Measurements from ENCODE around the gene ABCG8. TPM values are rescaled to one million over a fixed set of nuclear protein-coding genes. Genes with fewer than 3 reads are reported as not detected.

Gene ABCG8
- polyA plus RNA-seq, 1 donor (not counting 4 experiments of a cell fraction or from before 2014, with no cell fraction given): not detected

- Histone ChIP-seq H3K9ac (ENCODE audit: control insufficient read depth, extremely low read depth, insufficient read depth, low read length) (no peak overlapping the region), H3K4me1 (ENCODE audit: control insufficient read depth, extremely low read depth, insufficient read depth, low read length) (no peaks in the 10 kb centered on the region), H3K4me2 (ENCODE audit: control insufficient read depth, extremely low read depth, insufficient read depth, low read depth, low read length) (no peak overlapping the region), H3K27ac (ENCODE audit: control insufficient read depth, insufficient read depth, low read length) (no peak overlapping the region), H3K27me3 (ENCODE audit: control insufficient read depth, extremely low read depth, insufficient read depth, low read length) (peaks cover 19% of the 10 kb centered on the region), H3K79me2 (ENCODE audit: control insufficient read depth, insufficient read depth, low read length) (no peaks in the 10 kb centered on the region), H4K20me1 (ENCODE audit: control insufficient read depth, extremely low read depth, insufficient read depth, low read length) (no peaks in the 10 kb centered on the region), H3K36me3 (ENCODE audit: control insufficient read depth in 2 of 2, extremely low read depth in 1 of 2, insufficient read depth in 2 of 2, low read length in 2 of 2) (no peaks in the 10 kb centered on the region), H2AFZ (ENCODE audit: control insufficient read depth, low read length) (no peak overlapping the region), H3K4me3 (ENCODE audit: control insufficient read depth in 2 of 3, extremely low read depth in 1 of 3, insufficient read depth in 2 of 3, low read depth in 1 of 3, low read length in 3 of 3) (no peak overlapping the region), H3K9me3 (ENCODE audit: control insufficient read depth, low read depth, low read length) (no peaks in the 10 kb centered on the region), H3K9me1 (ENCODE audit: control insufficient read depth, extremely low read depth, insufficient read depth, low read length) (no peaks in the 10 kb centered on the region)
- dilution Hi-C loops (cut with MboI; ENCODE audit: extremely low pct_ligation_motif_present, low sequenced_read_pairs): no loop called here
- FAIRE-seq (no peak), DNase-seq (ENCODE audit: low read depth, low spot score) (no peak)
- TF ChIP-seq CTCF (optimal IDR thresholded peaks at IDR 0.05 in 1 of 3, IDR thresholded peaks at IDR 0.05 in 1 of 3, conservative IDR thresholded peaks at IDR 0.05 in 1 of 3; ENCODE audit: extremely low read depth in 1 of 3, insufficient read depth in 2 of 3, low read length in 3 of 3) (no peak), EZH2 (IDR thresholded peaks at IDR 0.05; ENCODE audit: low read length) (no peak)
Observed at GRCh38 chr2:43872151-43872550, 33.4 kb downstream of the ABCG8 start.

- no peaks in the 10 kb centered on the region for H3K9me3 ChIP-seq (ENCODE audit: control insufficient read depth, low read depth, low read length)
- H2AFZ ChIP-seq (ENCODE audit: control insufficient read depth, low read length): no peak overlapping the region
- TF ChIP-seq EZH2 (IDR thresholded peaks at IDR 0.05; ENCODE audit: low read length) (no peak), CTCF (optimal IDR thresholded peaks at IDR 0.05 in 1 of 3, IDR thresholded peaks at IDR 0.05 in 1 of 3, conservative IDR thresholded peaks at IDR 0.05 in 1 of 3; ENCODE audit: extremely low read depth in 1 of 3, insufficient read depth in 2 of 3, low read length in 3 of 3) (no peak)
- dilution Hi-C loops (cut with MboI; ENCODE audit: extremely low pct_ligation_motif_present, low sequenced_read_pairs): no loop called here
- peaks cover 16% of the 10 kb centered on the region for H3K27me3 ChIP-seq (ENCODE audit: control insufficient read depth, extremely low read depth, insufficient read depth, low read length)
- no peak overlapping the region for H3K4me2 ChIP-seq (ENCODE audit: control insufficient read depth, extremely low read depth, insufficient read depth, low read depth, low read length)
- no peaks in the 10 kb centered on the region for H3K4me1 ChIP-seq (ENCODE audit: control insufficient read depth, extremely low read depth, insufficient read depth, low read length)
- no peaks in the 10 kb centered on the region for H3K36me3 ChIP-seq (ENCODE audit: control insufficient read depth in 2 of 2, extremely low read depth in 1 of 2, insufficient read depth in 2 of 2, low read length in 2 of 2)
- H4K20me1 ChIP-seq (ENCODE audit: control insufficient read depth, extremely low read depth, insufficient read depth, low read length): no peaks in the 10 kb centered on the region
- no peaks in the 10 kb centered on the region for H3K9me1 ChIP-seq (ENCODE audit: control insufficient read depth, extremely low read depth, insufficient read depth, low read length)
- H3K27ac ChIP-seq (ENCODE audit: control insufficient read depth, insufficient read depth, low read length): no peak overlapping the region
- DNase-seq (ENCODE audit: low read depth, low spot score): no peak
- H3K4me3 ChIP-seq (ENCODE audit: control insufficient read depth in 2 of 3, extremely low read depth in 1 of 3, insufficient read depth in 2 of 3, low read depth in 1 of 3, low read length in 3 of 3): no peak overlapping the region
- no peak overlapping the region for H3K9ac ChIP-seq (ENCODE audit: control insufficient read depth, extremely low read depth, insufficient read depth, low read length)
- no peak for FAIRE-seq
- no peaks in the 10 kb centered on the region for H3K79me2 ChIP-seq (ENCODE audit: control insufficient read depth, insufficient read depth, low read length)
Observed at GRCh38 chr2:43874776-43875451, 36.1 kb downstream of the ABCG8 start.
